OCI-LY3 (cell line): ENCODE data around the gene LRFN4.
A peak's percentile ranks its signal among the peaks of the same experiment; 100 is the strongest.

Experiments
- EZH2phosphoT487 ChIP-seq: fragments of 200-600 bp; shearing (Covaris generic); IDR thresholded peaks from 2 replicates; pipeline ENCODE4 v1.6.1; 2018; ENCODE audit warnings: antibody characterized with exemption, mixed run types, low read depth
- TF ChIP-seq, protein P1 (sequence below): fragments of 200-600, 300-600 bp; sonication (generic); IDR thresholded peaks from 2 replicates; pipeline ENCODE4 v1.5.1; 2014; ENCODE audit warnings: antibody characterized with exemption, low read length, low read depth

DNA sequence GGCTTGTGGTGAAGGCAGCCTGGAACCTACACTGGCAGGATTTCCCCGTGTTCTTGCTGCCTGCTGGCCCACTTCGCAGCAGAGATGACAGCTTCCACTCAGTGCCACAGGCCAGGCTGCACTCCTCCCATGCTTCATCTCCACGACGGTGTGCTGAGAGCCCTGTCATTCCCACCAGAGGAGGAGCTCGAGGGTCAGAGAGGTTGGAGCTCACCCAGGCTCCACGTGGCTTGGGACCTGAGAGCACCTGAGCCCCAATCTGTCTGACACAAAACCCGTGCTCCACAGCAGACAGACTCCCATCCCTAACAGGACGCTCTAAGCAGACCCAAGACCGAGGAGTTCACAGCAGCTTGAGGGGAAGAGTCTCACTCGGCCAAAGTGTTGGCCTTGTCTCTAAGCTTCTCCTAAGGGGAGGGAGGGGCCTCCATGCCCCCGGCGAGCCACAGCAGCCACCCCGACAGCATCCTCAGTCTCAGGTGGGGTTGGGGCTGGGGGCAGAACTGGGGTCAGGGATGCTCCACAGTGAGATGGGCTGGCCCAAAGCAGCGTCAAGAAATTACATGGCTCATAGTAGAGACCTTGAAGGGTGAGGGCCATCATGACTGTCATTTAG, 10.7 kb downstream of the LRFN4 start:
- TF ChIP-seq, protein P1, sequence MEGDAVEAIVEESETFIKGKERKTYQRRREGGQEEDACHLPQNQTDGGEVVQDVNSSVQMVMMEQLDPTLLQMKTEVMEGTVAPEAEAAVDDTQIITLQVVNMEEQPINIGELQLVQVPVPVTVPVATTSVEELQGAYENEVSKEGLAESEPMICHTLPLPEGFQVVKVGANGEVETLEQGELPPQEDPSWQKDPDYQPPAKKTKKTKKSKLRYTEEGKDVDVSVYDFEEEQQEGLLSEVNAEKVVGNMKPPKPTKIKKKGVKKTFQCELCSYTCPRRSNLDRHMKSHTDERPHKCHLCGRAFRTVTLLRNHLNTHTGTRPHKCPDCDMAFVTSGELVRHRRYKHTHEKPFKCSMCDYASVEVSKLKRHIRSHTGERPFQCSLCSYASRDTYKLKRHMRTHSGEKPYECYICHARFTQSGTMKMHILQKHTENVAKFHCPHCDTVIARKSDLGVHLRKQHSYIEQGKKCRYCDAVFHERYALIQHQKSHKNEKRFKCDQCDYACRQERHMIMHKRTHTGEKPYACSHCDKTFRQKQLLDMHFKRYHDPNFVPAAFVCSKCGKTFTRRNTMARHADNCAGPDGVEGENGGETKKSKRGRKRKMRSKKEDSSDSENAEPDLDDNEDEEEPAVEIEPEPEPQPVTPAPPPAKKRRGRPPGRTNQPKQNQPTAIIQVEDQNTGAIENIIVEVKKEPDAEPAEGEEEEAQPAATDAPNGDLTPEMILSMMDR: peak; percentile 16; the same call in 1 of the 2 replicates
- TF ChIP-seq EZH2phosphoT487: no peak
